SK-N-SH (cell line): ENCODE results near the gene IFT52. TPM values are rescaled to one million over a fixed set of nuclear protein-coding genes. Genes with fewer than 3 reads are reported as not detected.

Source experiments
- CTCF ChIA-PET: fragments of 300-600, 350-600 bp; formaldehyde crosslinking; extraction: SDS; loops from one replicate; lab custom pipeline; 2021; lab: Yijun Ruan, JAX
- POLR2A ChIA-PET: fragments of 350-600 bp; sonication (Branson Sonifier 250); formaldehyde crosslinking; extraction: SDS; loops from one replicate; lab custom pipeline; 2020; ENCODE audit warnings: antibody characterized with exemption, inconsistent platforms; lab: Yijun Ruan, JAX
- DNase-seq: peaks from one replicate; pipeline ENCODE4 v3.0.0; 2012
- H2AFZ ChIP-seq: fragments of 200-600 bp; sonication (generic); 2 replicates; pipeline ENCODE4 v1.8.1; 2016; ENCODE audit warnings: antibody characterized with exemption, mild to moderate bottlenecking, low read depth
- H3F3A ChIP-seq: fragments of 200-600 bp; sonication (generic); replicated peaks from 2 replicates; pipeline ENCODE3; 2016; ENCODE audit warnings: antibody characterized with exemption, mild to moderate bottlenecking; ENCODE audit not compliant: insufficient read depth
- H3K27ac ChIP-seq, 2 experiments: fragments of 200-500 bp in 1 of 2; fragments of 200-600 bp in 1 of 2; sonication (Bioruptor generic) in 1 of 2; sonication (generic), shearing (Covaris generic) in 1 of 2; 2 replicates each; pipeline versions ENCODE4 v1.5.1 to v1.6.1; 2014 to 2016; ENCODE audit warnings: low read depth in 2 of 2, inconsistent platforms in 1 of 2, low read length in 1 of 2, mild to moderate bottlenecking in 1 of 2, mixed read lengths in 1 of 2
- H3K27me3 ChIP-seq: fragments of 200-600 bp; sonication (generic), shearing (Covaris generic); 2 replicates; pipeline ENCODE4 v1.6.1; 2016; ENCODE audit warnings: mixed run types; ENCODE audit not compliant: insufficient read depth
- H3K36me3 ChIP-seq, 2 experiments: fragments of 200-500 bp in 1 of 2; fragments of 200-600 bp in 1 of 2; sonication (Bioruptor generic) in 1 of 2; sonication (generic) in 1 of 2; replicated peaks in 1 of 2; 2 replicates each; pipeline versions ENCODE3 to v1.5.1; 2014 to 2016; ENCODE audit warnings: low read length in 1 of 2, mild to moderate bottlenecking in 1 of 2; ENCODE audit not compliant: insufficient read depth in 2 of 2, control insufficient read depth in 1 of 2
- H3K4me1 ChIP-seq, 2 experiments: fragments of 200-500 bp in 1 of 2; fragments of 200-600 bp in 1 of 2; sonication (Bioruptor generic) in 1 of 2; sonication (generic), shearing (Covaris generic) in 1 of 2; 2 replicates each; pipeline versions ENCODE4 v1.5.1 to v1.6.1; 2014 to 2016; ENCODE audit warnings: low read depth in 1 of 2, low read length in 1 of 2, mixed run types in 1 of 2; ENCODE audit not compliant: insufficient read depth in 2 of 2, control insufficient read depth in 1 of 2
- H3K4me2 ChIP-seq: fragments of 200-600 bp; sonication (generic), shearing (Covaris generic); 2 replicates; pipeline ENCODE4 v1.6.1; 2017; ENCODE audit warnings: mixed run types
- H3K4me3 ChIP-seq, 2 experiments: fragments of 200-500 bp in 1 of 2; fragments of 200-600 bp in 1 of 2; sonication (Bioruptor generic) in 1 of 2; sonication (generic), shearing (Covaris generic) in 1 of 2; 2 replicates each; pipeline versions ENCODE4 v1.5.1 to v1.8.1; 2014 to 2016; ENCODE audit warnings: low read depth in 2 of 2, inconsistent platforms in 1 of 2, low read length in 1 of 2, mild to moderate bottlenecking in 1 of 2, mixed read lengths in 1 of 2, moderate library complexity in 1 of 2
- H3K79me2 ChIP-seq: fragments of 200-600 bp; sonication (generic); 2 replicates; pipeline ENCODE4 v1.8.1; 2017; ENCODE audit warnings: mild to moderate bottlenecking; ENCODE audit not compliant: insufficient read depth
- H3K9ac ChIP-seq: fragments of 200-600 bp; sonication (generic); 2 replicates; pipeline ENCODE4 v1.6.1; 2017; ENCODE audit warnings: mixed run types
- H3K9me2 ChIP-seq: fragments of 200-600 bp; sonication (generic); 2 replicates; pipeline ENCODE4 v1.6.1; 2017; ENCODE audit warnings: mixed run types
- H3K9me3 ChIP-seq: fragments of 200-600 bp; sonication (generic); 2 replicates; pipeline ENCODE4 v1.6.1; 2017; ENCODE audit warnings: mixed run types, mild to moderate bottlenecking, moderate library complexity
- H4K20me1 ChIP-seq: fragments of 200-600 bp; sonication (generic); 2 replicates; pipeline ENCODE4 v1.6.1; 2017; ENCODE audit warnings: mild to moderate bottlenecking, mixed run types; ENCODE audit not compliant: insufficient read depth
- CHD2 ChIP-seq: fragments of 150-350 bp; IDR thresholded peaks from 2 replicates; pipeline ENCODE4 v1.6.1; 2018; ENCODE audit warnings: low read length; ENCODE audit not compliant: partially characterized antibody
- EP300 ChIP-seq, 2 experiments: IDR thresholded peaks; 2 replicates each; pipeline versions ENCODE4 v1.4.0 to v1.6.1; 2012; ENCODE audit warnings: borderline replicate concordance in 1 of 2, low read depth in 1 of 2, low read length in 1 of 2
- EZH2phosphoT487 ChIP-seq: fragments of 200-600 bp; sonication (generic); IDR thresholded peaks from 2 replicates; pipeline ENCODE4 v1.6.1; 2017; ENCODE audit warnings: low read depth, mixed run types, mild to moderate bottlenecking, antibody characterized with exemption, moderate library complexity, borderline replicate concordance
- NFIC ChIP-seq: IDR thresholded peaks from 2 replicates; pipeline ENCODE4 v1.4.0; 2012; ENCODE audit warnings: borderline replicate concordance
- RCOR1 ChIP-seq: fragments of 150-350 bp; IDR thresholded peaks from 2 replicates; pipeline ENCODE4 v1.6.1; 2017; ENCODE audit warnings: antibody characterized with exemption, low read length
- RFX5 ChIP-seq: IDR thresholded peaks from 2 replicates; pipeline ENCODE4 v1.6.1; 2012; ENCODE audit warnings: mild to moderate bottlenecking, improper control_type of control experiment, low read length
- YY1 ChIP-seq: IDR thresholded peaks from 2 replicates; pipeline ENCODE4 v1.4.0; 2012; ENCODE audit warnings: low read depth, mild to moderate bottlenecking
- ZBTB33 ChIP-seq: IDR thresholded peaks from 2 replicates; pipeline ENCODE4 v1.4.0; 2012; ENCODE audit warnings: low read depth, borderline replicate concordance
- WGBS: methylation state at CpG from one replicate; pipeline ENCODE4 v1.1.6; 2017; ENCODE audit warnings: low lambda C conversion rate; 5-methylcytosine and 5-hydroxymethylcytosine counted together
- polyA plus RNA-seq, 3 experiments: library from polyadenylated mRNA; depleted of rRNA; stranded (reverse); fragments of >200 nt; gene quantifications; 2 replicates each; pipeline ENCODE4 v1.2.3, GENCODE V29; 2012

IFT52 gene
- polyA plus RNA-seq, 1 of the 3 experiments (the other 2 are of a cell fraction) = 34.0 TPM

GRCh38 chr20:43550456-43550855, 40.3 kb upstream of the IFT52 start:
- Histone ChIP-seq H3K9ac (no peak overlapping the region), H3F3A (no peaks in the 10 kb centered on the region), H3K4me1 (no peaks in the 10 kb centered on the region; a peak in 1 of 4 replicates), H4K20me1 (no peaks in the 10 kb centered on the region), H3K36me3 (peaks cover 0 to 3% of the 10 kb centered on the region in 2 experiments), H3K9me3 (no peaks in the 10 kb centered on the region), H3K27me3 (no peaks in the 10 kb centered on the region), H2AFZ (no peak overlapping the region), H3K9me2 (no peaks in the 10 kb centered on the region), H3K27ac (no peak overlapping the region), H3K4me3 (no peak overlapping the region), H3K4me2 (no peak overlapping the region), H3K79me2 (no peaks in the 10 kb centered on the region)
- no peak for DNase-seq
- POLR2A ChIA-PET = no interaction called here
- no peak for TF ChIP-seq YY1
- CTCF ChIA-PET = interaction anchor here (1.2 to 4.8 kb wide), 2 partner anchors 13 to 142 kb away, joined by 3 to 41 read pairs; no protein-coding TSS in a partner anchor
- WGBS = 91% methylated on average over 2 of the region's 2 CpGs

- DNase-seq = no peak
- Histone ChIP-seq H3K27ac (no peak overlapping the region), H3K9me3 (no peaks in the 10 kb centered on the region), H4K20me1 (no peaks in the 10 kb centered on the region), H3K9me2 (no peaks in the 10 kb centered on the region), H3K36me3 (no peaks in the 10 kb centered on the region), H3K27me3 (no peaks in the 10 kb centered on the region), H3K9ac (no peak overlapping the region), H3K4me3 (no peak overlapping the region), H3K4me2 (no peak overlapping the region), H3F3A (no peaks in the 10 kb centered on the region), H3K79me2 (no peaks in the 10 kb centered on the region), H3K4me1 (peaks cover 4% of the 10 kb centered on the region in 2 experiments; a peak in 1 of 4 replicates), H2AFZ (no peak overlapping the region)
- ChIA-PET CTCF (interaction anchor here (0.6 to 1.0 kb wide), 2 partner anchors 9 to 16 kb away, joined by 3 to 6 read pairs; no protein-coding TSS in a partner anchor), POLR2A (no interaction called here)
- no peak for TF ChIP-seq NFIC
- no peak for TF ChIP-seq RFX5
- no peak for TF ChIP-seq CHD2
- TF ChIP-seq EZH2phosphoT487 = no peak
- no peak for TF ChIP-seq ZBTB33
- no peak for TF ChIP-seq RCOR1
- no peak for TF ChIP-seq EP300 (IDR thresholded peaks at IDR 0.05; ENCODE audit: borderline replicate concordance in 1 of 2, low read depth in 1 of 2, low read length in 1 of 2)
- 82% methylated on average over 3 of the region's 3 CpGs for WGBS
Observed at GRCh38 chr20:43554369-43554768, 36.4 kb upstream of the IFT52 start.
